Muscle layer of duodenum (tissue), 2 donors: ENCODE results near the gene MBNL1.

Experiments
- H3K27ac ChIP-seq: one replicate; pipeline ENCODE4 v1.7.0; 2013; ENCODE audit warnings: mild to moderate bottlenecking, low read length
- H3K27me3 ChIP-seq: one replicate; pipeline ENCODE4 v1.7.0; 2013; ENCODE audit warnings: low read depth, mild to moderate bottlenecking, control low read depth, low read length
- H3K36me3 ChIP-seq, 2 donors: one replicate each; pipeline ENCODE4 v1.7.0; 2013; ENCODE audit warnings: low read length in 2 of 2, control low read depth in 1 of 2, mild to moderate bottlenecking in 1 of 2; ENCODE audit not compliant: insufficient read depth in 2 of 2, control insufficient read depth in 1 of 2
- H3K4me1 ChIP-seq, 2 donors: one replicate each; pipeline ENCODE4 v1.7.0; 2013; ENCODE audit warnings: low read length in 2 of 2, mild to moderate bottlenecking in 2 of 2, control low read depth in 1 of 2, moderate library complexity in 1 of 2; ENCODE audit not compliant: insufficient read depth in 2 of 2, control insufficient read depth in 1 of 2
- H3K4me3 ChIP-seq, 2 donors: one replicate each; pipeline ENCODE4 v1.7.0; 2013; ENCODE audit warnings: low read length in 2 of 2, low read depth in 1 of 2, mild to moderate bottlenecking in 1 of 2
- H3K9me3 ChIP-seq, 2 donors: one replicate each; pipeline ENCODE4 v1.7.0; 2013; ENCODE audit warnings: low read length in 2 of 2, control low read depth in 1 of 2, mild to moderate bottlenecking in 1 of 2; ENCODE audit not compliant: control insufficient read depth in 1 of 2
- donor health status: healthy.

MBNL1 gene

GRCh38 chr3:152443212-152444023 is 174.7 kb downstream of the MBNL1 start:
- H3K9me3 ChIP-seq: no peaks in the 10 kb centered on the region
- peak overlapping the region in 1 of 2 donors; percentile 11 for H3K4me3 ChIP-seq
- peaks cover 14 to 22% of the 10 kb centered on the region in 2 donors for H3K36me3 ChIP-seq
- H3K4me1 ChIP-seq: peaks cover 8 to 53% of the 10 kb centered on the region in 2 donors
- H3K27me3 ChIP-seq: no peaks in the 10 kb centered on the region
- H3K27ac ChIP-seq: peak overlapping the region; percentile 19

DNA sequence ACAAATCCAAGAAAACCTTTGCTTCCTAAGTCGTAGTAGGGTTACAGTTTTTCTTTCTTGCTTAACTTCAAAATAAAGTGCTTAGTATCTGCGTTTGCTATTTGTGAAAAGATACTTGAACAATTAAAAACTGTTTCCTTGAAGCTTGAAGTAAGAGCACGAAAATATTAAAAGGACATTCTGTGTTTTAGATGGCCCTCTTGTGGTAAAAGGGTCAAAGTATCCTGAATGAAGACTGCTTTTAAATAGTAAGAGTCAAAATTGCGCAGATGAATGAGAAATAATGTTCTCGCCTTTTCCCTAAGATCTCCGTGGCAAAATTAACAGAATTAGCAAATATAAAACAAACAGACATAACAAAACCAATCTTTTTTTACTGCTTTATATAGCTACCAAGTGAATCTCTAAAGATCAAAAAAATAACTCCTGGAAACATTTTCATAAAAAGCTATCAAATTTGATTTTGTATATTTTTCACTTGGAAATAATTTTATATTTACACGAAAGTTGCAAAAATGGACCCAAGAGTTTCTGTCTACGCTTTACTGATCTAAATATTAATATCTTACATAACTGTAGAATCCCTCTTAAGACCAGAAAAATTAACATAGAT is 175.4 kb downstream of the MBNL1 start:
- no peaks in the 10 kb centered on the region for H3K9me3 ChIP-seq
- H3K4me1 ChIP-seq: peaks cover 8 to 53% of the 10 kb centered on the region in 2 donors
- H3K27ac ChIP-seq: no peak overlapping the region
- peaks cover 14 to 28% of the 10 kb centered on the region in 2 donors for H3K36me3 ChIP-seq
- no peaks in the 10 kb centered on the region for H3K27me3 ChIP-seq
- no peak overlapping the region for H3K4me3 ChIP-seq

- Histone ChIP-seq H3K4me1 (peaks cover 8 to 53% of the 10 kb centered on the region in 2 donors), H3K4me3 (no peak overlapping the region), H3K27me3 (no peaks in the 10 kb centered on the region), H3K36me3 (peaks cover 14 to 32% of the 10 kb centered on the region in 2 donors), H3K27ac (no peak overlapping the region), H3K9me3 (no peaks in the 10 kb centered on the region)
Observed at GRCh38 chr3:152445212-152445611, 176.5 kb downstream of the MBNL1 start.

DNA sequence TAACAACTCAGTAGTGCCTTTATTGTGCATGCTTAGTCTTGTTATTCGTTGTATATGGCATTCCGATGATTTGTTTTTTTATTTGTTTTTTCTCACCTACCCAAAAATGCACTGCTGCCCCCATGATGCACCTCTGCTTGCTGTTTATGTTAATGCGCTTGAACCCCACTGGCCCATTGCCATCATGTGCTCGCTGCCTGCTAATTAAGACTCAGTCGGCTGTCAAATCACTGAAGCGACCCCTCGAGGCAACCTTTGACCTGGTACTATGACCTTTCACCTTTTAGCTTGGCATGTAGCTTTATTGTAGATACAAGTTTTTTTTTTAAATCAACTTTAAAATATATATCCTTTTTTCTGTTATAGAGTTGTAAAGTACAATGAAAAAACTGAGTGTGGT is 177.8 kb downstream of the MBNL1 start:
- no peaks in the 10 kb centered on the region for H3K9me3 ChIP-seq
- no peaks in the 10 kb centered on the region for H3K27me3 ChIP-seq
- H3K27ac ChIP-seq: no peak overlapping the region
- H3K36me3 ChIP-seq: peaks cover 14 to 45% of the 10 kb centered on the region in 2 donors
- H3K4me1 ChIP-seq: peaks cover 8 to 53% of the 10 kb centered on the region in 2 donors
- no peak overlapping the region for H3K4me3 ChIP-seq

DNA sequence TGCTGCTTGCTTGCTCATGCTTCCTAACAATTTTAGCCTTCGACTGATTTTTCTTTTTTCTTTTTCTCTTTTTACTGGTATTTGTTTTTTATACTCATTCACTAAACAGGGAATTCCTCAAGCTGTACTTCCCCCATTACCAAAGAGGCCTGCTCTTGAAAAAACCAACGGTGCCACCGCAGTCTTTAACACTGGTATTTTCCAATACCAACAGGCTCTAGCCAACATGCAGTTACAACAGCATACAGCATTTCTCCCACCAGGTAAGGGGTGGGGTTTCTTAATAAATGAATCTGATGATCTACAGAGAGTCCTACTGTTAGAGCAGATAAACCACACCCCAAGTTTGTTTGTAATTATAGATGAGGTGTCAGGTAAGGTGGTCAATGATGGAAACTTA is 178.8 kb downstream of the MBNL1 start:
- no peak overlapping the region for H3K27ac ChIP-seq
- no peaks in the 10 kb centered on the region for H3K9me3 ChIP-seq
- peaks cover 8 to 48% of the 10 kb centered on the region in 2 donors for H3K4me1 ChIP-seq
- H3K36me3 ChIP-seq: peaks cover 18 to 48% of the 10 kb centered on the region in 2 donors
- no peaks in the 10 kb centered on the region for H3K27me3 ChIP-seq
- no peak overlapping the region for H3K4me3 ChIP-seq

- H3K36me3 ChIP-seq: peaks cover 20 to 48% of the 10 kb centered on the region in 2 donors
- H3K4me1 ChIP-seq: peaks cover 5 to 42% of the 10 kb centered on the region in 2 donors
- no peak overlapping the region for H3K4me3 ChIP-seq
- H3K9me3 ChIP-seq: no peaks in the 10 kb centered on the region
- no peak overlapping the region for H3K27ac ChIP-seq
- H3K27me3 ChIP-seq: no peaks in the 10 kb centered on the region
Observed at GRCh38 chr3:152448091-152448490, 179.4 kb downstream of the MBNL1 start.

DNA sequence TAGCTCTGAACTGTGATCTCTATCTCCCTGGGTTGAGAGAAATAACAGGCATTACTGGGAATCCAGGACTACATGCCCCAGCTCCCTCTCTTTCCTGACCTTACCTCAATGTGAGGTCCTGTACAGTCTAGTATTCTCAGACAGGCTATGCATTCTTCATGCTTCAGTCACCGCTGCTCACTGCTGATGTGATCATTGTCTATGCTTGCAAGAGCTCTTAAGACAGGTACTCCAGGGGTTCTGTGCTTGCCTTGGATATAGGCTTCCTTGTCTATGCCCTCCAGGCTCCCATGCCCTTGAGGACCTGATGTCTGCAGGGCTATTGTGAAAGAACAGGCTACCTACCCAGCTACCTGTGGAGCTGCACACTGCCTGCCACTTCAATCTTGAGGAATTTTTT is 183.6 kb downstream of the MBNL1 start:
- Histone ChIP-seq H3K9me3 (no peaks in the 10 kb centered on the region), H3K27ac (no peak overlapping the region), H3K27me3 (no peaks in the 10 kb centered on the region), H3K36me3 (peaks cover 19 to 43% of the 10 kb centered on the region in 2 donors), H3K4me1 (peaks cover 0 to 15% of the 10 kb centered on the region in 2 donors), H3K4me3 (no peak overlapping the region)

DNA sequence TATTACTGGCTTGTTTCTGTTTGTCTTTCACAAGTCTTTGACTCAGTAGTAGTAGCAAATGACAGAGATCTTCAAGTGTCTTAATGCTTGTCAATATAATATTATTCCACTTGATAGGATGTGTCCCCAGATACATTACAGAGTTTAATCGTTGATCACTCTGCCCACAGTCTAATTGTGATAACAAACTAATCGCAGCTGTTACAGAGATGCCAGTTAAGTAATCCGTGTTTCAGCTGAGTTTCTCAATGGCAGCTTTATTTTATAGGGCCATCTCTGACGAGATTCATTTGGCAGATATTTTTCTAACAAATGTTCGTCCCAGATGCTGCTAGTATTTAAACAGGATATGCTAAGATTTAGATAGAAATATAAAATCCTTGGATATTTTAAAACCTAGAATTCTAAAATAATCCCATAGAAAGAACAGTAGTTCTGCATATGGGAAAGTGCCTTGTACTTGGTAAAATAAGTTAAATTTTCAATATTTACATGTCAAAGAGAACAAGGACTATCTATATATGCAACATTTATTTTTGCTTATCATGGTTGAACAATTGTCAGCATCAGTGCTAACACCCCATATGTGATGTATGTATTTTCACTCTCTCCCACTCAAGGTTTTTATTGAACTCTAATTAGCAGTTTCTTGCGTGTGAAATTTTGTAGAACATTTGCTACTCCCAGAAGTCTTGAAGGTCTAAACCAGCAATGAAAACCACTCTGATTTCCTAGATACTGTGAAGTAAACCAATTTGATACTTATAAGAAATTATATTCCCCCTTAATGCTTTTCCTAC is 185.5 kb downstream of the MBNL1 start:
- H3K4me1 ChIP-seq: peaks cover 0 to 6% of the 10 kb centered on the region in 2 donors
- no peaks in the 10 kb centered on the region for H3K9me3 ChIP-seq
- H3K36me3 ChIP-seq: peaks cover 20 to 31% of the 10 kb centered on the region in 2 donors
- no peak overlapping the region for H3K4me3 ChIP-seq
- no peak overlapping the region for H3K27ac ChIP-seq
- H3K27me3 ChIP-seq: no peaks in the 10 kb centered on the region

- H3K27me3 ChIP-seq: no peaks in the 10 kb centered on the region
- no peak overlapping the region for H3K4me3 ChIP-seq
- H3K9me3 ChIP-seq: no peaks in the 10 kb centered on the region
- no peak overlapping the region for H3K27ac ChIP-seq
- H3K36me3 ChIP-seq: peaks cover 26% of the 10 kb centered on the region in 2 donors
- peaks cover 0 to 8% of the 10 kb centered on the region in 2 donors for H3K4me1 ChIP-seq
Observed at GRCh38 chr3:152455989-152456388, 187.3 kb downstream of the MBNL1 start.

- Histone ChIP-seq H3K27ac (no peak overlapping the region), H3K36me3 (peaks cover 21 to 29% of the 10 kb centered on the region in 2 donors), H3K27me3 (no peaks in the 10 kb centered on the region), H3K4me3 (no peak overlapping the region), H3K9me3 (no peaks in the 10 kb centered on the region), H3K4me1 (peaks cover 0 to 12% of the 10 kb centered on the region in 2 donors)
Observed at GRCh38 chr3:152457500-152458375, 189.0 kb downstream of the MBNL1 start.
